ENCODE results near the gene STK38L.

STK38L gene

DNA sequence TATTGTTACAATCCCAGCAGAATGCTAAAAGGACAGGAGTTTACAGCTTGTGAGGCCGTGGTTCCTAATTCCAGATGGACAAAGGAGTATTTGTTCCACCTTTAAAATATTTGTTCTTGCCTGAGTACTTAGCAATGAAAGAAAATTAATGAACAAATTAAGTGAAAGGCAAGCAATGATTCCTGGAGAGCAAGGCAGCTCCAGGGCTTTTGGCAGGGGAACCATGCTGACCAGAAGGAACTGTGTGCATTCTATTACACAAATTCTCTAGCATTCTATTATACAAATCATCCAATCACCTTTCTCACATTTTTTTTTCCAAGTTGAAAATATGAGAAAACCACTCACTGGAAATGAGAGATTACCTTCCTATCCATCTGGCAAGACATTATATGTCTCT, 86.8 kb downstream of the STK38L start:
- no peak for DNase-seq

DNA sequence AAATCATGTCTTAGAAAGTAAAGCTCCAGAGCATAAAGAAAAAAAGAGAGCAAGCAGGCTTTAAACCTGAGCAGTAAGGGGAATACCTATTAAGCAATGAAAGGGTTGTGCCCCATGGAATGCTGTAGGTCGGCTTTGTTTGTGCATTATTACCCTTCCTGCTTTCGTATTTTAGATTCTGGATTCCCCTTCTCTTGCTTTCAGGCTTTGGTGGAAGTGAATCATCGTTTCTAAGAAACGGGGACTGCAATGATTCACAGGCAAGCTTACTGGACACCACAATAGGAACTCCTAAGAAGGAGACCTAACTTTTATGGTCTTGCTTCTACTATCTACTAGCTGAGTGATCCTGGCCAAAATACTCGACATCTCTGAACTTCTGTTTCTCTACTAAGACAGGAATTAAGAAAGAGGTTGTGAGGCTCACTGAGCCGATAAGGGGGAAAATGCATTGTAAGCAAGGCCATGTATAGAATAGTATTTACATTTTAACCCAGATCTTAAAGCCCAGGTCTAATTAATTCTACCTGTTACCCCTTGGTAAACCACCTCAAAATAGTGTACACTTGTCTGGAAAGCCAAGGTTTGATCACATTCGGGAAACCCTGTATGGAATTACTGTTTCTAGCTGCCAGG, 87.3 kb downstream of the STK38L start:
- no peak for DNase-seq

DNA sequence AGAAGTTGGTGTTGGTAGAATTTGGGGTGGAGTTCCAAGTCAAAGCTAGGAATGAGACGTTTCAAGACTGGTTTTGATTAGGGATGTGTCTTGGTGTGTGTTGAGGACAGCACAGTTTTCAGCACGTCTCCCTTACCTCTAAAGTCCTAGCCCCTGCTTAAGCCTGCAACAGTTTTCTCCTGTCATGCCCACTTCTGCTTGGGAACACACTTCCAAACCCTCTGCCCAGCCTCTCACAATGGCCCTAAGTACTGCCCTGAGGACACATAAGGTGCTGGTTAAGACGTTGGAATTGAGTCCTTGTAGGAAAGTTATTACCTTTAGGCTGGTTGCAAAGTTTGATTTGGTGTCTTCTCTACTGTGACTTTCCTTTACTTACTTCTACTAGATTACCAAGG, 87.8 kb downstream of the STK38L start:
- DNase-seq = no peak

DNA sequence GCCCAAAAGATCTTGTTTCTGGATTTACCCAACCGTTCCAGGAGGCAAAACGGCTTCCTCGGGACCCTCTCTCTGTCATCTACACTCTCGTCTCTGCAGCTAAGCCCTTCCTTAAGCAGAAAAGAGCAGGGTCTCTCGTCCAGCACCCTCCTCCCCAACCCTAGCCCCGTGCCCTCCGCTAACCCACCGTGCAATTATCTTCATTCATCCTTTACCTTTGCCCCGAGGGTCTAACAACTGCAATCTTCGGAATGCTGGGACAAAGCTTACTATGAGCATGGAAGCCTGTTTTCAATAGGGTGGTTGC, 88.3 kb downstream of the STK38L start:
- DNase-seq = no peak

DNA sequence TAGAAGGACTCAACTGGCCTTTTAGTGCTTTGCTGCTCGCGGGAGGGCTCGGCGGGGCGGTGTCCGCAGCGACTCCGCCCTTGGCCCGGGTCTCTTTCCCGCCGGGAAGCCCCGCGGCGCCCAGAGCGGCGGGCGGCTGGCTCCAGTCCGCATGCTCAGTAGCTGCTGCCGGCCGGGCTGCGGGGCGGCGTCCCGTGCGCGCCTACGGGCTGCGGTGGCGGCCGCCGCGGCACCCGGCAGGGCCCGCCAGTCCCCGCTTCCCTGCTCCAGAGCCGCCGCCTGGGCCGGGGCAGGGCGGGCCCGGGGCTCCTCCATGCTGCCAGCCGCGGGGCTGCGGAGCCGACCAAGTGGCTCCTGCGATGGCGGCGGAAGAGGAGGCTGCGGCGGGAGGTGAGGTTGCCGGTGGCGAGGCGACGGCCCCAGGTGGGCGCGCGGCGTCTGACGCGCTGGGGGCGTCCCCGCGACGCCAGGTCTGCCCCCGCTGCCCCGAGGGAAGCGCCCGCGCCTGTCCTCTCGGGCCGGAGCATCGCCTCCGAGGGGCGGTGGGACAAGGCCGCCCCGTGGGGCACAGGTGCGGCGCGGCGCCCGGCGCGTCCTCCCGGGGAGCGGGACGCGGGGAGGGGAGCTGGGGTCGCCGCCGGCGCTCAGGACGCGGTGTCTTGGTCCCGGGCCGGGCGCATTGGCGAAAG, 88.8 kb downstream of the STK38L start, which contains the start of gene BMAL2:
Gene BMAL2 (plus strand): TSS at position 123 of the 689 bp plus-strand sequence. CDS start 237 bp downstream, at position 360.
- DNase-seq = peak; percentile 35

DNA sequence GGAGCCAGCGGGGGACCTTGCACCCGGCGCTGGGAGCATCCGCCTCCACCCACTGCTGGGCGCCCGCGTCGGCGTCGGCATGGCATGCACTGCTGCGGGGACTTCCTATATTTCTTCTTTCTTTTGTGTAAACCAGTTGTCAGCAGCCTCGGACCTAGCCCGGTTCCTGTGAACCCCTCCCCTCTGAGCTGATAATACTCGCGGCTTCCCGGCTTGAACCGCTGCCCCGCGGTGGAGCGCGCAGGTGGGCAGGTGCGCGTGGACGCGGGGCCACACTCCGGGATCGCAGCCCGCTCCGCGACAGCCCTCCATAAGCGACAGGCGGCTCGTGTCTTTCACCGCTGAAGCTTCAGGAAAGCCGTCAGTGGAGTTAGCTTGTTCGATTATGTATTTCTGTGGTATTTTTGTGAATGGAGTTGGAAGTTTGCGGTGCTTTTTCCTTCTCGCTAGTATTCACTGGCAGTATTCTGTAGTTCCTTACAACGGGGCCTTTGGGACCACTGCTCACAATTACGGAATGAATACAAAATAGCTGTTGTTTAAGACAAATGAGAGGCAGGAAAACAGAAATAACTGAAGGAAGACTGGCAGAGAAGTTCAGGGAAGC, 89.4 kb downstream of the STK38L start:
- no peak for DNase-seq

DNA sequence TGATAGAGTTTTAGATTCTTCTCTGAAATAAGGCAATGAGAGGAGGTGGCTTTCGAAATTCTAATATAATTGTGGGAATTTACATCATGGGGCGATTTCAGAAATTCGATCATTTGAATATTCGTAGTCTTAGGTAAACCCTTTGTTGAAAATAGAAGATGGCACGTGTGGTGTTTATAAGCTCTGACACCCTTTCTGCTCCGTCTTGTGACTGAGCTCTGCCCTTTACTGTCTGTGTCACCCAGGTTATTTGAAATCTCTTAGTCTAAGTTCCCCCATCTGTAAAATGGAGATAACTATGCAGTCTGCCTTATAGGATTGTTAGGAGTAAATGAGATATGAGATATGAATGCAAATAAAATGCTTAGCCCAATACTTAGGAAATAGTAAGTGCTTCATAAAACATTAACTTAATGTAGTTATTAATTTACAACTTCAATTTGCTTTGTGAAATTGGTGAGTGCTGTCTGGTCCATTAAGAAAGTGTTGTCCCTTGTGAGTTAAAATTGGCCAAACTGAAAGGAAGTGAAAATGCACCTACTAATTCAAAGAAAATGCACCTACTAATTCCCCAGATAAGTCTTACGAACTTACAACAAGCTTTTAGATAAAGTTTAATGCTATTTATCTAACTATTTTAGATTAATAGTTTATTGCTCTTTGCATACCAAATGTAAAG, 90.1 kb downstream of the STK38L start:
- no peak for DNase-seq

DNA sequence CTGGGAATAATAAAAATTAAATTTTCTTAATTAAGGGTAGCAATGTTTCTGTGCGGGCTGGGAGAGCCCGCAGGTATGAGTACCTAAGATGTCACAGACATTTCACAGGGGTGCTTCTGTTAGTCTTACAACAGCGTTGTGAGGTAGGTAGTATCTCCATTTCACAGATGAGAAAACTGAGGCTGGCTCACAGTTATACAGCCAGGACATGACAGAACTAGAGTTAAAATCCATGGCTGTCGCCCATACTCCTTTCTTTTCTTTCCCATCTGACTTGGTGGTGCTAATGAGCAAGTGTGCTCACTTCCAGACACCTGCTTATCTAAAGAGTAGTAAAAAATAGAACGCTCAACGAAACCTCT, 90.6 kb downstream of the STK38L start:
- no peak for DNase-seq

DNA sequence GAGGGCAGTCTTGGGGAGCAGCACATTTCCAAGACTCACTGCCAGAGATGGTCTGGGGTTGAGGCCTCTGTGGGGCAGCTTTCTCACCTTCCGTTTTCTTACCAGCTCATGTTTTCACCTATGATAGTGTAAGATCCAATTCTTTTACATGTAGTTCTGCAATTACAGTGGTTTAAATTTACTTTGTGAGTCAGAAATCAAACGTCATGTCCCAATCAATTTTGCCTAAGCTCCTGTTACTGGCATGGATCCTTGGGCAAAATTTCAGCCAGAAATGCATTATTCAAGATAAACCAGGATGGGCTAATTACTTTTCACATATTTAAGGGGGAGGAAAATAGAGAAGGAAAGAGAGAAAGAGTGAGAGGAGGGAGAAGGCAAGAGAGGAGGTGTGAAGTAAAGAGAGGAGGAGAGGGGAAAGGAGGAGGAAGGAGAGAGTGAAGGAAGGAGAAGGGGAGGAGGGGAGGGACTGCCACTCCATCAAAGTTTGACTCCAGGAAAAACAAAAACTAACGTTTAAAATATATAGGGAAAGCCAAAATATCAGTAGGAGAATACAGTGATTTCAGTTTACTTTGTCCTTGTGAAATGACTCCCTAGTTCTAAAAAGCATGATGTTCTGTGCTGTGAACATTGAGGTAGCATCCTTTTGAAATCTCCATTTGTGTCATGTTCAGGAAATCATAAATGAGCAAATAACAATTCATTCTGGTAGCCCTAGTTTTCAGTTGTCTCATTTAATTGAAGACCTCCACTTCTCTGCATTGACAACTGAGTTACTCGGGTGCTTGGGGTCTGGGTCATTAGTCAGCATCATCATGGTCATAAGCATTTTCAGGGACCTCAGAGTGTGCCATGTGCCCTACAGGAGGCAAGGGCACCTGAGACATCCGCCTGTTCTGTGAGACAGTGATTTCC, 91.5 kb downstream of the STK38L start:
- DNase-seq = no peak

DNA sequence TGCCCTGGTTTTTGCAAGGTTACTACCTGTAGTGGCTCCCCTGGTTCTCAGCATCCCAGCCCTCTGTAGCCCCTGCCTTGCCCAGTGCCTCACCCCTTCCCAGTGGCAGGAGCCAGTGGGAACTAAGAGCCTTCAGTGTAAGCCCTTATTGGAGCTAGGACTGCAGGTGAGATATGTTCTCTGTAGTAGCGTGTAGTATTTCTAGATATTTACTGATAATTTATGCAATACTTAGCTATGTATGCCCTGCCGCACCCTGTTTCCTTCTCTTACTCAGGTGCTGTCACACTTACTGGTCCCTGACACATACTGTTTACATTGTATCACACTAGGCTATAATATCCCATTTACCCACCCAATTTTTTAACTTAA, 92.2 kb downstream of the STK38L start:
- no peak for DNase-seq

DNA sequence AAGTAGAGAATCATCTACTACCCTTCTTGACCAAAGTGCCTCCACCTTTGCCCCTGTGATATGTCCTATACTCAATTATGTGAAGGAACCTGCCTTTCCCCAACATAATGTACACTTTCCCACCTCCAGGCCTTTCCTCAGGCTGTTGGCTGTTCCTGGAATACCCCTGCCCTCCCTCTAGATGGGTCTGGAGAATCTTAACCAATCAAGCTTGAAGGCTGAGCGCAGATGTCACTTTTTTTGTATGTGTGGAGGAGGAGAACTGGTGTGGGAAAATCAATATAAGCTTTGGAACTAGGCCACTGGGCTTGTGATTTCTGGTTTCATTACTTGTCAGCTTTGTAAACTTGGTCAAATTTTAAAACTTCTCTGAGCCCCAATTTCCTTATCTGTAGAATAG, 93.3 kb downstream of the STK38L start:
- no peak for DNase-seq

DNA sequence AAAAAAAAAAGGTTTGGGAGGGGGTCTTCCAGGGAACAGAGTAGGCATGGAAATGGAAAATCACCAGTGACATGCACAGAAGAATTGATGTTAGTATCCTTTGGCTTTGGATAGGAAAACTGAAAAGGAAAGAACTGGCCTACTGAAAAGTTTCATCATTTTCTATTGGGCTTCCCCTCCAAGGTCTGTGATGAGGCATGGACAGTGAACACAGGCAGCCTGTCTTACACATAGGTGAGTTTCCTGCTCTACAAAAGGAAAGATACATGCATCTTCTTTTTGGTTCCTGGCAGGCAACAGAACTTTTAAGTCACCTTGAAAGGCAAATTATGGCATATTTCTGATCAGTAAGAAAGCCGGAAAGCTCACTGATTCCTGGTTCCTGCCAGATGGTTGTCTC, 94.4 kb downstream of the STK38L start:
- DNase-seq = no peak

DNA sequence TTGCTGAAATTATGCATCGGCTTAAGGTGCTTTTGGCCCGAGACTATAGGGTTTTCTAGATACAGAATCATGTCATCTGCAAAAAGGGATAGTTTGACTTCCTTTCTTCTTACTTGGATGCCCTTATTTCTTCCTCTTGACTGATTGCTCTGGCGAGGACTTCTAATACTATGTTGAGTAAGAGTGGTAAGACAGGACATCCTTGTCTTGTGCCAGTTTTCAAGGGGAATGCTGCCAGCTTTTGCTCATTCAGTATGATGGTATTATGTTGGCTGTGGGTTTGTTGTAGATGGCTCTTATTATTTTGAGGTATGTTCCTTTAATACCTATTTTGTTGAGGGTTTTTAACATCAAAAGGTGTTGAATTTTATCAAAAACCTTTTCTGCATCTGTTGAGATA, 96.9 kb downstream of the STK38L start:
- DNase-seq = no peak

DNA sequence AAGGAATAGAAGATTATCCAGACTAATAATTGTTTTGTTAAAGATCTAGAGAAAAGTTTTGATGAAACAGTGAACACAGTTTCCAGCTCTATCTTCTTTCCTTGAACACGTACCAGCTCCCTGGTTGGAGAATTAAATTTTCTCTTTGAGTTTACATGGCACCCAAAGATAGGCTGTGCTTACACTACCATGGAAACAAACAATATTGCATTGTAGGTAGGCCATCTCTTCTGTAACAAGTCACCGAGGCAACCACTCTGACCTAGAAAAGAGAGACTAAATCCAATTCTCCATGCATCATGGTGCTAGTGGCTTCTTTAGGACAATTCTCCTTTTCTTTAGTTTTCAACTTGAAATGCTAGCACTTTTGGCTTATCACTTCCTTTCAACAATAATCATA, 98.5 kb downstream of the STK38L start:
- no peak for DNase-seq

DNA sequence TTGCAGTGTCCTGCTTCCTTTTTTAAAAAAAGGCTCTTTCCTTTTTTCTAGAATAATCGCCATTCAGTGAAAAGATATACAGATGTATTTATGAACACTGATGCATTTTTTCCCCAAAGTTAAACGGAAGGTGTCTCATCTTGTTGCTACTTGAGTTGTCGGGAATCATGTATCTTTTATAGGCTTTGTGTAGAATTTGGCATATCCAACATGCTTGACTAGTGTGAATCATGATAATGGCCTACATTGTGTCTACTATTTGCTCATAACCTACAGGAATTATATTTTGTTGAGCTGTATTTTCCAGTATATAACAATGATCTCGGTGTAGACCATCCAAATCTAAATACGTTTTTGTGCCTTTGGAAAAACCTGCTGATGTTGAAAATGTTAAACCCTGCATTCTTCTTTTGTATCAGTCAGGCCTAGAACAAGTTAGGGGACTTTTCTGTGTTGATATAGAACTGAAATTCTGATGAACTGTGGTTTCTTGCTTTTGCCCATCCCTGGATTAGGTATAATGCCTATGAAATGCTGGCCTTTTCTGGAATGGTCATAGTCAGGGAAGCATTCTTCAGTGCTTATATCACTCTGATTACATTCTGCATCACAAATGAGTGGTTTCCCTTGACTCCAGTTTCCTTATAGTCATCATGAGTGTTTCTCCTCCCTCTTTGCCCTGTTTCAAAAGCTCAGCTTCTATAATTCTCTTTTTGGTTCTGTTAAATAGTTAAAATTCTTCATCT, 99.3 kb downstream of the STK38L start:
- DNase-seq = no peak

DNA sequence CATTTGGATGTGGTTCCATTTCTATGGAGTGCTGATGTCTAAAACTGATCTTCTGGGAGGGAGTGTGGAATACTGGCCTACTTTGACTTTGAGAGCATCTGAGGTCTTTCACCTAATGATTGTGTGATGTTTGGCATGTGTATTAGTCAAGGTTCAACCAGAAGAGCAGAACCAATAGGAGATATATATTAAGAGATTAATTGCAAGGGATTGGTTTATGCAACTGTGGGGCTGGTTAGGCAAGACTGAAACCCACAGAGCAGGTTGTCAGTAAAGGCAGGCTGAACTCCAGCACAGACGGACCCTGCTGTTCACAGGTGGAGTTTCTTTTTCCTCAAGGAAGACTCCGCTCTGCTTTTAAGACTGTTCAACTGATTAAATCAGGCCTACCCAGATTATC, 100.2 kb downstream of the STK38L start:
- DNase-seq = no peak

DNA sequence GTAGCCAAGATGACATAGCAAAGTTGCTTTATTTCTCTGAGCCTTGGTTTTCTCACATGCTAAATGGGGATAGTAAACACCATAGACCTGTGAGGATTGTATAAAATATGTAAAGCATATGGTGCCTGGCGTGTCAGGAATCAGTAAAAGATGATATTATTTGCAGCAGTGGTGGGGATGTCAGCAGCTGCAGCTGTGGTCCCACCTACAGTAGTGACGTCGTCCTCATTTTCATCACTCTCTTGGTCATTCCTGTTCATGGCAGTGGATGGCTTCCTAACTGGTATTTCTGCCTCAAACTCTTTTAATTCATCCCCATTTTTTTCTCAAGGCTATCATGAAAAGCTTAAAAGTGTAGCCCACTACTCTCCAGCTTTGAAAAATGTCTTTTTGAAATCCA, 100.7 kb downstream of the STK38L start:
- no peak for DNase-seq

DNA sequence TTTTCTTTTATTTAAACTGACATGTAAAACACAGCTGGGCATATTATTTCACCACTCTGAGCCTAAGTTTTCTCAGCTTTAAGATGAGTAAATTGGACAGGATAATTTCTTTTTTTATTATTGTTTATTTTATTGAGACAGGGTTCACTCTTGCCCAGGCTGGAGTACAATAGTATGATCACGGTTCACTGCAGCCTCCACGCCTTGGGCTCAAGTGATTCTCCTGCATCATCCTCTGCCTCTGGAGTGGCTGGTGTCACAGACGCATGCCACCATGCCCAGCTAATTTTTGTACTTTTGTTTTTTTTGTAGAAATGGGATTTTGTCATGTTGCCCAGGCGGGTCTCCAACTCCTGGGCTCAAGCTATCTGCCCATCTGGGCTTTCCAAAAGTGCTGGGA, 101.3 kb downstream of the STK38L start:
- no peak for DNase-seq

DNA sequence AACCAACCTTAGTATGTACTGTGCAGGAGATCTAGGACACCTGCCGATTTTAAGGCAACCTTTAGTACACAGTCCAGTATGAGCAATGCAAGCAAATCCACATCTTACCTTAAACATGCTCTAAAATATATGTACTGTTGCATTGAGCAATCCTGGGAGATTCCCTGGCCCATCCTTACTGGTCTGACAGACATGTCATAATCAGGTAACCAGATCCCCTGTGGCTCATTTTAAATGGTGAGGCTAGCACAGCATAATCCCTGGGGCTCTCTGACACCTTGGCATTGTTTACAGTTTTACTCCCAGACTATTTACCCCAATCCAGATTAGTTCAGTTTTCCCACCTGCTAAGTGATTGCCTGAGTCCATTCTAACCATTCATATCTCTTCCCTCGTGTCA, 103.7 kb downstream of the STK38L start:
- DNase-seq = no peak

DNA sequence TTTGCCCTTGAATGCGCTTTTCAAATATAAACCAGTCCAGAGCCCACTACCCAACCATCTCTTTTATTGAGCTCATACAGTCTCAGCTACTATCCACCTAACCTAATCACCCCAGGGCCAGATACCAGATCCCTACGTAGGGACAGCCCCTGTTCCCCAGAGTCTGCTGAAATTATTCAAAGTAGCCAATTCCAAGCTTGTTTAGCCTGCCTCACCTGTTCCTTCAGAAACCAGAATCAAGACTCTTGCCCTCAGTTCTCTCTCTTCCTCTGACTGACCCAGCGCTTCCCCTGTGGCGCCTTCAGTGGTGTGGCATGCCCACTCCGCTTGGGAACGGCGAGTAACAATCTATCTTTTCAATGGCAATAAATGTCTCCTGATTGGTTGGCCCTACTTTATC, 107.4 kb downstream of the STK38L start:
- no peak for DNase-seq

DNA sequence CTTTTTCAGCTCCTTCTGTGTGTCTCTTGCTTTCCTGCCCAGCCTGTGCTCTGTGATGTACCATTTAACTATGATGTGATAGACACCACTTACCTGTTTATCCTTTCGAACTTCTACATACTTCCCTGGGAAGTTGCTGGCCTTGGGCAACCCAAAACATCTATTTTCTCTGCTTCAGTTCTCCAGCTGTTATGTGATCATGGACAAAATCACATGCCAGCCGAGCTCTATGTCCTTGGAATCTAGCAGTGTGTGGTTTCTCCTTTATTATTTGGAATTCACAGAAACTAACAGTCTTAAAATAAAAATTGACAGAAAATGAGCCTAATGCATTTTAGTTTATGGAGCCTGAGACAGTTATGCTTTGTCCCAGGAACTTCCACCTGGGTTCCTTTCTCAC, 111.4 kb downstream of the STK38L start:
- no peak for DNase-seq

DNA sequence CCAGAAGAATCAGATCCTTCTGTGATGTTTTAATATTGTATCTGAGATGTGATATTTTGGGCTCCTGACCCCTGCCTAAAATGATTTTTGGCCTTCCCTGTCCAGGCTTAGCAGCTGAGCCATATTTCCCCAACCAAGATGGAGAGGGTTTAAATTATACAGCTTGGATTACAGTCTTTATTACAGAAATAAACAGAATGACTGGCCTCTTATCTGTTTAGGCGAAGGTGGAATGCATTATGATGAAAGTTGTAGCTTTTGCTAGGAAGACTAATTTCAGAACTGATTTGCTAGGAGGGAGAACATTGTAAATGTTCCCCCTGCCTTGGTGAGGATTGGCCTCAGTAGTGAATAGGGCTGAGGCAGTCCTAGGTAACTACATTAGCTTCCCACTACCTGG, 111.9 kb downstream of the STK38L start:
- no peak for DNase-seq

Data from SHP77 treated with DMSO at 0.1 percent for 48 hours (cell line).